HCT116 (cell line): ENCODE data around the gene NUS1. TPM values are rescaled to one million over a fixed set of nuclear protein-coding genes. Genes with fewer than 3 reads are reported as not detected.

Experiments
- ATAC-seq: fragments of 200-7000 bp; cut with Tn5 transposase; 2 replicates; pipeline ENCODE4 v1.9.1; 2020; ENCODE audit warnings: mild to moderate bottlenecking, moderate library complexity
- BruUV-seq: library from RNA; stranded (reverse); fragments of 400-500 nt; replicated peaks from 2 replicates; lab custom pipeline; 2021; lab: Mats Ljungman, UMichigan
- CTCF ChIA-PET: fragments of 300-600 bp; sonication (Branson Sonifier 250); formaldehyde crosslinking; loops from one replicate; lab custom pipeline; 2021; ENCODE audit warnings: antibody characterized with exemption; lab: Charles Lee
- POLR2A ChIA-PET: fragments of 300-600, 350-600 bp; sonication (Branson Sonifier 250); formaldehyde crosslinking; loops from one replicate; lab custom pipeline; 2021; ENCODE audit warnings: antibody characterized with exemption; lab: Charles Lee
- RAD21 ChIA-PET, 2 experiments: fragments of 300-600 bp; sonication (Branson Sonifier 250); formaldehyde crosslinking; loops; one replicate each; lab custom pipeline; 2023; ENCODE audit warnings: low total read pairs in 2 of 2; ENCODE audit not compliant: uncharacterized antibody in 2 of 2, unreplicated experiment in 2 of 2, low non-redundant PET in 1 of 2; lab: Charles Lee
- DNase-seq: peaks from one replicate; pipeline ENCODE4 v3.0.0-alpha.2; 2010; ENCODE audit warnings: low read depth, low spot score
- H2AFZ ChIP-seq: fragments of 200-600 bp; shearing (Covaris generic), sonication (generic); 2 replicates; pipeline ENCODE4 v1.6.1; 2017; ENCODE audit warnings: low read depth, mixed run types, mixed read lengths, antibody characterized with exemption, low read length; ENCODE audit not compliant: poor library complexity, severe bottlenecking
- H3K27ac ChIP-seq: 2 replicates; pipeline ENCODE4 v1.5.1; 2012; ENCODE audit warnings: low read depth, low read length
- H3K27me3 ChIP-seq: fragments of 200-600 bp; sonication (generic); 2 replicates; pipeline ENCODE4 v1.6.1; 2016; ENCODE audit warnings: mixed run types, low read length, mixed read lengths; ENCODE audit not compliant: insufficient read depth
- H3K36me3 ChIP-seq, 2 experiments: fragments of 200-500 bp in 1 of 2; fragments of 200-600 bp in 1 of 2; sonication (Bioruptor generic) in 1 of 2; sonication (generic) in 1 of 2; 2 replicates each; pipeline versions ENCODE4 v1.5.1 to v1.6.1; 2014 to 2016; ENCODE audit warnings: low read length in 2 of 2, inconsistent platforms in 1 of 2, mixed read lengths in 1 of 2, mixed run types in 1 of 2; ENCODE audit not compliant: insufficient read depth in 2 of 2, control insufficient read depth in 1 of 2
- H3K4me1 ChIP-seq, 2 experiments: fragments of 200-600 bp in 1 of 2; sonication (generic) in 1 of 2; 2 replicates each; pipeline versions ENCODE4 v1.5.1 to v1.6.1; 2012 to 2017; ENCODE audit warnings: low read length in 2 of 2, inconsistent platforms in 1 of 2, mild to moderate bottlenecking in 1 of 2, mixed read lengths in 1 of 2, mixed run types in 1 of 2, moderate library complexity in 1 of 2; ENCODE audit not compliant: insufficient read depth in 2 of 2, control insufficient read depth in 1 of 2
- H3K4me2 ChIP-seq: fragments of 200-600 bp; sonication (generic); 2 replicates; pipeline ENCODE4 v1.6.1; 2017; ENCODE audit warnings: mixed run types, low read length, mixed read lengths
- H3K4me3 ChIP-seq, 2 experiments: fragments of 200-600 bp in 1 of 2; sonication (generic) in 1 of 2; replicated peaks in 1 of 2; 2 replicates each; pipeline ENCODE4 v1.5.1; 2011 to 2016; ENCODE audit warnings: low read length in 2 of 2, control low read depth in 1 of 2, low read depth in 1 of 2, mild to moderate bottlenecking in 1 of 2, mixed read lengths in 1 of 2, mixed run types in 1 of 2
- H3K79me2 ChIP-seq: fragments of 200-600 bp; sonication (generic); 2 replicates; pipeline ENCODE4 v1.6.1; 2017; ENCODE audit warnings: mild to moderate bottlenecking, mixed run types, low read length, moderate library complexity, mixed read lengths; ENCODE audit not compliant: insufficient read depth
- H3K9ac ChIP-seq: fragments of 200-600 bp; sonication (generic); 2 replicates; pipeline ENCODE4 v1.6.1; 2016; ENCODE audit warnings: low read length, mixed read lengths
- H3K9me2 ChIP-seq: fragments of 200-600 bp; sonication (generic), shearing (Covaris generic); 2 replicates; pipeline ENCODE4 v1.6.1; 2017; ENCODE audit warnings: mixed run types, mild to moderate bottlenecking, moderate library complexity; ENCODE audit not compliant: insufficient read depth
- H3K9me3 ChIP-seq, 2 experiments: fragments of 200-500 bp in 1 of 2; fragments of 200-600 bp in 1 of 2; sonication (Bioruptor generic) in 1 of 2; sonication (generic) in 1 of 2; 2 replicates each; pipeline ENCODE4 v1.6.1; 2014 to 2017; ENCODE audit warnings: low read length in 2 of 2, mixed read lengths in 2 of 2, inconsistent platforms in 1 of 2, low read depth in 1 of 2, mild to moderate bottlenecking in 1 of 2, mixed run types in 1 of 2, moderate library complexity in 1 of 2; ENCODE audit not compliant: control insufficient read depth in 1 of 2, insufficient read depth in 1 of 2
- H4K20me1 ChIP-seq: fragments of 200-600 bp; sonication (generic), shearing (Covaris generic); 2 replicates; pipeline ENCODE4 v1.6.1; 2017; ENCODE audit warnings: mixed run types, mild to moderate bottlenecking, moderate library complexity; ENCODE audit not compliant: insufficient read depth
- CEBPB ChIP-seq: IDR thresholded peaks from 2 replicates; pipeline ENCODE4 v1.6.1; 2012; ENCODE audit warnings: low read depth
- ELF1 ChIP-seq: IDR thresholded peaks from 2 replicates; pipeline ENCODE4 v1.6.1; 2012; ENCODE audit warnings: low read depth, borderline replicate concordance
- EZH2 ChIP-seq: fragments of 200-600 bp; sonication (generic); IDR thresholded peaks from 2 replicates; pipeline ENCODE4 v1.6.1; 2017; ENCODE audit warnings: antibody characterized with exemption, mixed run types
- EZH2phosphoT487 ChIP-seq: fragments of 200-600 bp; IDR thresholded peaks from 2 replicates; pipeline ENCODE4 v1.6.1; 2018; ENCODE audit warnings: antibody characterized with exemption, borderline replicate concordance
- JUND ChIP-seq: IDR thresholded peaks from 2 replicates; pipeline ENCODE4 v1.6.1; 2012
- POLR2A ChIP-seq: IDR thresholded peaks from 2 replicates; pipeline ENCODE4 v1.7.0; 2011; ENCODE audit warnings: borderline replicate concordance; ENCODE audit not compliant: insufficient read depth, insufficient read length; ENCODE audit errors: extremely low read depth
- RAD21 ChIP-seq: IDR thresholded peaks from 2 replicates; pipeline ENCODE4 v1.6.1; 2012; ENCODE audit warnings: low read depth, mild to moderate bottlenecking
- SIN3A ChIP-seq: IDR thresholded peaks from 2 replicates; pipeline ENCODE4 v1.6.1; 2012; ENCODE audit warnings: low read depth
- SP1 ChIP-seq: IDR thresholded peaks from 2 replicates; pipeline ENCODE4 v1.6.1; 2012; ENCODE audit warnings: low read depth
- SRF ChIP-seq: IDR thresholded peaks from 2 replicates; pipeline ENCODE4 v1.6.1; 2012; ENCODE audit warnings: low read depth
- TCF7L2 ChIP-seq: IDR thresholded peaks from 2 replicates; pipeline ENCODE4 v1.7.0; 2011; ENCODE audit warnings: borderline replicate concordance, inconsistent platforms; ENCODE audit not compliant: insufficient read depth, insufficient read length; ENCODE audit errors: extremely low read depth
- YY1 ChIP-seq: IDR thresholded peaks from 2 replicates; pipeline ENCODE4 v1.6.1; 2011; ENCODE audit warnings: low read length, low read depth, moderate library complexity, mild to moderate bottlenecking; ENCODE audit not compliant: insufficient replicate concordance; ENCODE audit errors: extremely low read depth
- ZFX ChIP-seq: fragments of 450-650 bp; IDR thresholded peaks from 2 replicates; pipeline ENCODE4 v1.6.1; 2017
- ZNF274 ChIP-seq: fragments of 200-500 bp; sonication (Bioruptor generic); IDR thresholded peaks from 2 replicates; pipeline ENCODE4 v1.6.1; 2014; ENCODE audit warnings: mild to moderate bottlenecking, low read depth, low read length, inconsistent platforms
- intact Hi-C: fragments of 100-400 bp; cut with micrococcal nuclease; formaldehyde crosslinking; loops from 2 replicates; pipeline ENCODE4 v1.10.0; 2022
- total RNA-seq: library from RNA; stranded (reverse); gene quantifications from one replicate; pipeline ENCODE4 v1.2.1, GENCODE V29; 2021; ENCODE audit not compliant: unreplicated experiment
- TF ChIP-seq, protein P1 (sequence below): IDR thresholded peaks from 2 replicates; pipeline ENCODE4 v1.6.1; 2012
- TF ChIP-seq, protein P2 (sequence below): IDR thresholded peaks from 2 replicates; pipeline ENCODE4 v1.6.1; 2011; ENCODE audit warnings: mild to moderate bottlenecking, low read length, moderate library complexity; ENCODE audit not compliant: insufficient replicate concordance; ENCODE audit errors: extremely low read depth

The NUS1 gene
- total RNA-seq, 1 experiment from 2014 or later: 46.2 TPM

DNA sequence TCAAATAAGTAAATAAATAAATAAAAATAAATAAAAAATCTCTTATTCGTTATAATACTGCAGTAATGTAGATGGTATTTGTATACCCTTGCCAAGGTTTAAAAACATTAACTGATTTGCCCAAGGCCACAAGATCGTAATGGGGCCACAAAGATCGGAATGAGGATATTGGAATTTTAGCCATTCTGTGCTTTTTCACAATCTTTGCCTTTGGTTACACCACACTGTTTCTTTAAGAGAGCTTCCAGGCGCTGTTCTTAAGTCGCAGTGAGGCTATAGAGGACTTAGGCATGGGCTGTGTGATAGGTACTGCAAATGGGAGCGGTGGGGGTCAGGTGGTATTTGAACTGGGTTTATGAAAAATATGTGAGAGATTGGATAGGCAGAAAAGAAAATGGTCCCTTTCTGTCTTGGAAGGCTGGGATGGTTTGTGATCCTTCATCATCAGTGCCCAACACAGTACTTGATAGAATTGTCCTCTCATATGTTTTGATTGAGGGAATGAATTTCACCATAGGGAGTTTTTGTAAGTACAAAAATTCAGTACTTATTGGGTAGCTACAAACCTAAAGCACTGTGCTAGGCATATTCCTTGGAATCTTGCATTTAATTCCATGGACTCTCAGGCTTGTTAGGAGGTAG lies 1.4 kb downstream of the NUS1 start:
- H3K27me3 ChIP-seq: no peaks in the 10 kb centered on the region
- H3K9ac ChIP-seq: peak overlapping the region; percentile 81
- TF ChIP-seq SP1 (no peak), TCF7L2 (no peak), JUND (no peak), POLR2A (no peak), RAD21 (no peak), YY1 (no peak), SRF (no peak), CEBPB (no peak), SIN3A (no peak), ZNF274 (no peak), ZFX (no peak), ELF1 (no peak), EZH2 (no peak), EZH2phosphoT487 (no peak)
- TF ChIP-seq, protein P1, sequence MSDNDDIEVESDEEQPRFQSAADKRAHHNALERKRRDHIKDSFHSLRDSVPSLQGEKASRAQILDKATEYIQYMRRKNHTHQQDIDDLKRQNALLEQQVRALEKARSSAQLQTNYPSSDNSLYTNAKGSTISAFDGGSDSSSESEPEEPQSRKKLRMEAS: no peak
- TF ChIP-seq, protein P2, sequence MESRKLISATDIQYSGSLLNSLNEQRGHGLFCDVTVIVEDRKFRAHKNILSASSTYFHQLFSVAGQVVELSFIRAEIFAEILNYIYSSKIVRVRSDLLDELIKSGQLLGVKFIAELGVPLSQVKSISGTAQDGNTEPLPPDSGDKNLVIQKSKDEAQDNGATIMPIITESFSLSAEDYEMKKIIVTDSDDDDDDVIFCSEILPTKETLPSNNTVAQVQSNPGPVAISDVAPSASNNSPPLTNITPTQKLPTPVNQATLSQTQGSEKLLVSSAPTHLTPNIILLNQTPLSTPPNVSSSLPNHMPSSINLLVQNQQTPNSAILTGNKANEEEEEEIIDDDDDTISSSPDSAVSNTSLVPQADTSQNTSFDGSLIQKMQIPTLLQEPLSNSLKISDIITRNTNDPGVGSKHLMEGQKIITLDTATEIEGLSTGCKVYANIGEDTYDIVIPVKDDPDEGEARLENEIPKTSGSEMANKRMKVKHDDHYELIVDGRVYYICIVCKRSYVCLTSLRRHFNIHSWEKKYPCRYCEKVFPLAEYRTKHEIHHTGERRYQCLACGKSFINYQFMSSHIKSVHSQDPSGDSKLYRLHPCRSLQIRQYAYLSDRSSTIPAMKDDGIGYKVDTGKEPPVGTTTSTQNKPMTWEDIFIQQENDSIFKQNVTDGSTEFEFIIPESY: no peak
- intact Hi-C loops: loop anchor here (5.0 to 10.0 kb wide), 3 partner anchors 192 to 329 kb away; partner anchors contain the start of gene DCBLD1
- H3K4me3 ChIP-seq: peak overlapping the region; percentile 71 to 75
- peaks cover 74% of the 10 kb centered on the region for H3K79me2 ChIP-seq
- peak overlapping the region; percentile 91 for H3K4me2 ChIP-seq
- H3K9me3 ChIP-seq: no peaks in the 10 kb centered on the region
- no peak for ATAC-seq
- H3K36me3 ChIP-seq: no peaks in the 10 kb centered on the region; a peak in 1 of 4 replicates
- ChIA-PET RAD21 (no interaction called here), CTCF (no interaction called here), POLR2A (no interaction called here)
- TSS peak; percentile 40 for BruUV-seq
- no peak overlapping the region for H2AFZ ChIP-seq
- H3K4me1 ChIP-seq: peaks cover 7 to 22% of the 10 kb centered on the region in 2 experiments; a peak in 3 of 4 replicates
- peaks cover 27% of the 10 kb centered on the region; the same call in 1 of the 2 replicates for H4K20me1 ChIP-seq
- H3K9me2 ChIP-seq: no peaks in the 10 kb centered on the region
- no peak for DNase-seq
- H3K27ac ChIP-seq: no peak overlapping the region
